Liver (tissue), 9 donors: ENCODE results near the gene KCNN3. TPM values are rescaled to one million over a fixed set of nuclear protein-coding genes. Genes with fewer than 3 reads are reported as not detected.

Source experiments
- DNase-seq: peaks from one replicate; pipeline ENCODE4 v3.0.0-alpha.2; 2017; ENCODE audit warnings: low spot score
- H3K27ac ChIP-seq, 2 donors: one replicate each; pipeline ENCODE4 v1.7.0; 2013; ENCODE audit warnings: inconsistent platforms in 2 of 2, low read length in 2 of 2, control low read depth in 1 of 2, low read depth in 1 of 2, mild to moderate bottlenecking in 1 of 2
- H3K27me3 ChIP-seq, 4 donors: one replicate each; pipeline versions ENCODE4 v1.6.1 to v1.7.0; 2013; ENCODE audit warnings: low read length in 3 of 4, inconsistent platforms in 1 of 4, mild to moderate bottlenecking in 1 of 4, moderate library complexity in 1 of 4; ENCODE audit not compliant: control insufficient read depth in 4 of 4, insufficient read depth in 4 of 4
- H3K36me3 ChIP-seq, 4 donors: one replicate each; pipeline versions ENCODE4 v1.6.1 to v1.7.0; 2013; ENCODE audit warnings: low read length in 3 of 4, mild to moderate bottlenecking in 3 of 4, low read depth in 1 of 4, moderate library complexity in 1 of 4; ENCODE audit not compliant: control insufficient read depth in 4 of 4, insufficient read depth in 3 of 4
- H3K4me1 ChIP-seq, 4 donors: one replicate each; pipeline versions ENCODE4 v1.6.1 to v1.7.0; 2013; ENCODE audit warnings: low read length in 3 of 4, mild to moderate bottlenecking in 3 of 4, moderate library complexity in 1 of 4; ENCODE audit not compliant: control insufficient read depth in 4 of 4, insufficient read depth in 4 of 4
- H3K4me3 ChIP-seq, 3 donors: one replicate each; pipeline versions ENCODE4 v1.6.1 to v1.7.0; 2013; ENCODE audit warnings: low read length in 3 of 3, control low read depth in 1 of 3, low read depth in 1 of 3, mild to moderate bottlenecking in 1 of 3
- H3K9ac ChIP-seq, 2 donors: one replicate each; pipeline ENCODE4 v1.7.0; 2013; ENCODE audit warnings: low read length in 2 of 2, mild to moderate bottlenecking in 2 of 2, moderate library complexity in 2 of 2, control low read depth in 1 of 2, low read depth in 1 of 2
- H3K9me3 ChIP-seq, 4 donors: one replicate each; pipeline versions ENCODE4 v1.6.1 to v1.7.0; 2013; ENCODE audit warnings: low read length in 3 of 4; ENCODE audit not compliant: control insufficient read depth in 4 of 4
- ATF3 ChIP-seq: IDR thresholded peaks from 2 replicates; pipeline ENCODE4 v1.6.1; 2016; ENCODE audit warnings: antibody characterized with exemption
- CTCF ChIP-seq: fragments of 150-350 bp; IDR thresholded peaks from 2 replicates; pipeline ENCODE4 v1.5.1; 2017; ENCODE audit warnings: improper control_type of control experiment, low read depth, low read length; ENCODE audit not compliant: missing input control
- EGR1 ChIP-seq, 2 donors: IDR thresholded peaks; 2 replicates each; pipeline ENCODE4 v1.6.1; 2016 to 2018; ENCODE audit warnings: antibody characterized with exemption in 2 of 2, low read depth in 2 of 2
- FOXA1 ChIP-seq: IDR thresholded peaks from 2 replicates; pipeline ENCODE4 v1.6.1; 2016; ENCODE audit warnings: antibody characterized with exemption
- FOXA2 ChIP-seq: IDR thresholded peaks from 2 replicates; pipeline ENCODE4 v1.6.1; 2016; ENCODE audit warnings: antibody characterized with exemption
- GABPA ChIP-seq, 2 donors: IDR thresholded peaks in 1 of 2; conservative IDR thresholded peaks in 1 of 2; 2 replicates each; pipeline ENCODE4 v1.6.1; 2016; ENCODE audit warnings: antibody characterized with exemption in 2 of 2, mild to moderate bottlenecking in 1 of 2, moderate library complexity in 1 of 2
- HNF4A ChIP-seq, 2 donors: conservative IDR thresholded peaks; 2 replicates each; pipeline ENCODE4 v1.6.1; 2016; ENCODE audit warnings: antibody characterized with exemption in 2 of 2, mild to moderate bottlenecking in 2 of 2
- HNF4G ChIP-seq: IDR thresholded peaks from 2 replicates; pipeline ENCODE4 v1.6.1; 2016; ENCODE audit warnings: antibody characterized with exemption
- JUND ChIP-seq, 2 donors: IDR thresholded peaks; 2 replicates each; pipeline ENCODE4 v1.6.1; 2016; ENCODE audit warnings: antibody characterized with exemption in 2 of 2
- MAX ChIP-seq: IDR thresholded peaks from 2 replicates; pipeline ENCODE4 v1.6.1; 2016; ENCODE audit warnings: antibody characterized with exemption
- NR2F2 ChIP-seq: IDR thresholded peaks from 2 replicates; pipeline ENCODE4 v1.6.1; 2016; ENCODE audit warnings: antibody characterized with exemption
- RAD21 ChIP-seq, 2 donors: IDR thresholded peaks; 2 replicates each; pipeline ENCODE4 v1.6.1; 2016; ENCODE audit warnings: antibody characterized with exemption in 2 of 2, mild to moderate bottlenecking in 2 of 2
- REST ChIP-seq: IDR thresholded peaks from 2 replicates; pipeline ENCODE4 v1.6.1; 2016; ENCODE audit warnings: antibody characterized with exemption, mild to moderate bottlenecking
- RXRA ChIP-seq, 2 donors: IDR thresholded peaks; 2 replicates each; pipeline ENCODE4 v1.6.1; 2017 to 2018; ENCODE audit warnings: antibody characterized with exemption in 2 of 2, mild to moderate bottlenecking in 1 of 2
- SP1 ChIP-seq: IDR thresholded peaks from 2 replicates; pipeline ENCODE4 v1.6.1; 2018; ENCODE audit warnings: antibody characterized with exemption, mild to moderate bottlenecking
- TAF1 ChIP-seq: conservative IDR thresholded peaks from 2 replicates; pipeline ENCODE4 v1.6.1; 2016; ENCODE audit warnings: antibody characterized with exemption, mild to moderate bottlenecking
- YY1 ChIP-seq: IDR thresholded peaks from 2 replicates; pipeline ENCODE4 v1.6.1; 2016; ENCODE audit warnings: antibody characterized with exemption, mild to moderate bottlenecking
- WGBS: extraction: QIAGEN DNeasy Blood & Tissue Kit; methylation state at CpG from one replicate; pipeline ENCODE4 v1.1.7; 2013; 5-methylcytosine and 5-hydroxymethylcytosine counted together
- polyA plus RNA-seq, 2 donors: library from polyadenylated mRNA; stranded (reverse) in 1 of 2; unstranded in 1 of 2; fragments of 200-250 nt in 1 of 2; fragments of >200 nt in 1 of 2; fragmentation: Nextera tagmentation in 1 of 2; extraction: Ambion mirVana in 1 of 2; gene quantifications; one replicate each; pipeline versions ENCODE4 v1.2.1 to v1.2.3, GENCODE V29; 2013 to 2015
- total RNA-seq, 2 donors: library from RNA; depleted of rRNA; stranded (reverse); fragments of >200 nt; gene quantifications; one replicate each; pipeline ENCODE4 v1.2.3, GENCODE V29; 2014
- TF ChIP-seq, protein P1 (sequence below): IDR thresholded peaks from 2 replicates; pipeline ENCODE4 v1.6.1; 2016; ENCODE audit warnings: antibody characterized with exemption
- donor health status: healthy.
- donor health status: healthy.
- donor health status: healthy.
- donor health status: healthy.
- donor health status: healthy.

Gene KCNN3
- total and polyA plus RNA-seq, 4 donors: 0.09 to 0.68 (median 0.15) TPM

GRCh38 chr1:154838461-154838860 is 31.6 kb downstream of the KCNN3 start:
- Histone ChIP-seq H3K4me3 (no peak overlapping the region), H3K27me3 (no peaks in the 10 kb centered on the region), H3K9me3 (no peaks in the 10 kb centered on the region), H3K4me1 (no peaks in the 10 kb centered on the region), H3K36me3 (no peaks in the 10 kb centered on the region), H3K9ac (no peak overlapping the region), H3K27ac (no peak overlapping the region)
- WGBS: 87% methylated on average over 11 of the region's 11 CpGs
- TF ChIP-seq MAX: no peak
- no peak for TF ChIP-seq HNF4G
- no peak for TF ChIP-seq YY1
- no peak for TF ChIP-seq JUND (IDR thresholded peaks at IDR 0.05)
- no peak for TF ChIP-seq TAF1
- no peak for TF ChIP-seq NR2F2
- TF ChIP-seq, protein P1, sequence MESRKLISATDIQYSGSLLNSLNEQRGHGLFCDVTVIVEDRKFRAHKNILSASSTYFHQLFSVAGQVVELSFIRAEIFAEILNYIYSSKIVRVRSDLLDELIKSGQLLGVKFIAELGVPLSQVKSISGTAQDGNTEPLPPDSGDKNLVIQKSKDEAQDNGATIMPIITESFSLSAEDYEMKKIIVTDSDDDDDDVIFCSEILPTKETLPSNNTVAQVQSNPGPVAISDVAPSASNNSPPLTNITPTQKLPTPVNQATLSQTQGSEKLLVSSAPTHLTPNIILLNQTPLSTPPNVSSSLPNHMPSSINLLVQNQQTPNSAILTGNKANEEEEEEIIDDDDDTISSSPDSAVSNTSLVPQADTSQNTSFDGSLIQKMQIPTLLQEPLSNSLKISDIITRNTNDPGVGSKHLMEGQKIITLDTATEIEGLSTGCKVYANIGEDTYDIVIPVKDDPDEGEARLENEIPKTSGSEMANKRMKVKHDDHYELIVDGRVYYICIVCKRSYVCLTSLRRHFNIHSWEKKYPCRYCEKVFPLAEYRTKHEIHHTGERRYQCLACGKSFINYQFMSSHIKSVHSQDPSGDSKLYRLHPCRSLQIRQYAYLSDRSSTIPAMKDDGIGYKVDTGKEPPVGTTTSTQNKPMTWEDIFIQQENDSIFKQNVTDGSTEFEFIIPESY: no peak
- TF ChIP-seq GABPA (IDR thresholded peaks at IDR 0.05 in 1 of 2, conservative IDR thresholded peaks at IDR 0.05 in 1 of 2): no peak
- TF ChIP-seq FOXA2: no peak
- no peak for TF ChIP-seq REST
- TF ChIP-seq ATF3: no peak
- TF ChIP-seq FOXA1: no peak
- no peak for TF ChIP-seq RAD21 (IDR thresholded peaks at IDR 0.05)
- TF ChIP-seq SP1: no peak
- no peak for TF ChIP-seq HNF4A (conservative IDR thresholded peaks at IDR 0.05)
- TF ChIP-seq RXRA (IDR thresholded peaks at IDR 0.05): no peak
- TF ChIP-seq EGR1 (IDR thresholded peaks at IDR 0.05; ENCODE audit: low read depth in 2 of 2): no peak
- no peak for TF ChIP-seq CTCF
- DNase-seq: no peak
